Osteoblast (primary cell): ENCODE data around the gene PARP3. TPM values are rescaled to one million over a fixed set of nuclear protein-coding genes. Genes with fewer than 3 reads are reported as not detected.

Source experiments
- DNase-seq: peaks from one replicate; pipeline ENCODE4 v3.0.0; 2011; ENCODE audit warnings: low spot score, mixed read lengths; ENCODE audit not compliant: insufficient read length; ENCODE audit errors: missing footprints
- H2AFZ ChIP-seq: 2 replicates; pipeline ENCODE4 v1.6.0; 2011; ENCODE audit warnings: mild to moderate bottlenecking, low read length
- H3K27ac ChIP-seq: 2 replicates; pipeline ENCODE4 v1.5.1; 2011; ENCODE audit warnings: mild to moderate bottlenecking, low read depth, low read length, moderate library complexity
- H3K27me3 ChIP-seq: 2 replicates; pipeline ENCODE4 v1.6.0; 2012; ENCODE audit warnings: mild to moderate bottlenecking, control low read depth, inconsistent platforms, low read length, moderate library complexity; ENCODE audit not compliant: insufficient read depth
- H3K36me3 ChIP-seq: 2 replicates; pipeline ENCODE4 v1.5.1; 2011; ENCODE audit warnings: mild to moderate bottlenecking, low read length, control low read depth, moderate library complexity; ENCODE audit not compliant: insufficient read depth
- H3K4me1 ChIP-seq: 2 replicates; pipeline ENCODE4 v1.5.1; 2011; ENCODE audit warnings: mild to moderate bottlenecking, low read length, control low read depth, moderate library complexity; ENCODE audit not compliant: insufficient read depth
- H3K4me2 ChIP-seq: 2 replicates; pipeline ENCODE4 v1.6.0; 2011; ENCODE audit warnings: mild to moderate bottlenecking, low read length; ENCODE audit not compliant: insufficient read depth
- H3K4me3 ChIP-seq: fragments of 200-600 bp; sonication (generic); 3 replicates; pipeline ENCODE4 v1.5.1; 2012; ENCODE audit warnings: mild to moderate bottlenecking, low read length, inconsistent platforms; ENCODE audit not compliant: insufficient read depth
- H3K79me2 ChIP-seq: 2 replicates; pipeline ENCODE4 v1.6.0; 2012; ENCODE audit warnings: mild to moderate bottlenecking, low read length, control low read depth, inconsistent platforms; ENCODE audit not compliant: insufficient read depth
- H3K9me3 ChIP-seq: 2 replicates; pipeline ENCODE4 v1.5.1; 2011; ENCODE audit warnings: low read depth, low read length, control low read depth
- H4K20me1 ChIP-seq: 2 replicates; pipeline ENCODE4 v1.6.0; 2012; ENCODE audit warnings: mild to moderate bottlenecking, low read length, control low read depth; ENCODE audit not compliant: insufficient read depth
- total RNA-seq: library from RNA; depleted of rRNA; stranded (reverse); fragments of >200 nt; gene quantifications from 2 replicates; pipeline ENCODE4 v1.2.3, GENCODE V29; 2012
- TF ChIP-seq, protein P1 (sequence below): IDR thresholded peaks from 2 replicates; pipeline ENCODE4 v1.5.1; 2011; ENCODE audit warnings: mild to moderate bottlenecking, low read depth, low read length, moderate library complexity; ENCODE audit errors: extremely low read depth

The PARP3 gene
- total RNA-seq, 1 donor: 46.0 TPM

- TF ChIP-seq, protein P1, sequence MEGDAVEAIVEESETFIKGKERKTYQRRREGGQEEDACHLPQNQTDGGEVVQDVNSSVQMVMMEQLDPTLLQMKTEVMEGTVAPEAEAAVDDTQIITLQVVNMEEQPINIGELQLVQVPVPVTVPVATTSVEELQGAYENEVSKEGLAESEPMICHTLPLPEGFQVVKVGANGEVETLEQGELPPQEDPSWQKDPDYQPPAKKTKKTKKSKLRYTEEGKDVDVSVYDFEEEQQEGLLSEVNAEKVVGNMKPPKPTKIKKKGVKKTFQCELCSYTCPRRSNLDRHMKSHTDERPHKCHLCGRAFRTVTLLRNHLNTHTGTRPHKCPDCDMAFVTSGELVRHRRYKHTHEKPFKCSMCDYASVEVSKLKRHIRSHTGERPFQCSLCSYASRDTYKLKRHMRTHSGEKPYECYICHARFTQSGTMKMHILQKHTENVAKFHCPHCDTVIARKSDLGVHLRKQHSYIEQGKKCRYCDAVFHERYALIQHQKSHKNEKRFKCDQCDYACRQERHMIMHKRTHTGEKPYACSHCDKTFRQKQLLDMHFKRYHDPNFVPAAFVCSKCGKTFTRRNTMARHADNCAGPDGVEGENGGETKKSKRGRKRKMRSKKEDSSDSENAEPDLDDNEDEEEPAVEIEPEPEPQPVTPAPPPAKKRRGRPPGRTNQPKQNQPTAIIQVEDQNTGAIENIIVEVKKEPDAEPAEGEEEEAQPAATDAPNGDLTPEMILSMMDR: no peak
- Histone ChIP-seq H3K27ac (no peak overlapping the region), H4K20me1 (no peaks in the 10 kb centered on the region), H3K9me3 (no peaks in the 10 kb centered on the region), H2AFZ (no peak overlapping the region), H3K36me3 (peaks cover 7% of the 10 kb centered on the region), H3K4me3 (no peak overlapping the region), H3K27me3 (no peaks in the 10 kb centered on the region), H3K4me2 (no peak overlapping the region), H3K4me1 (no peaks in the 10 kb centered on the region), H3K79me2 (no peaks in the 10 kb centered on the region)
- DNase-seq: peak; percentile 47
Measured at GRCh38 chr3:51929420-51930003, 12.7 kb upstream of the PARP3 start.

- no peaks in the 10 kb centered on the region for H3K9me3 ChIP-seq
- H4K20me1 ChIP-seq: no peaks in the 10 kb centered on the region
- H3K27ac ChIP-seq: no peak overlapping the region
- H3K79me2 ChIP-seq: no peaks in the 10 kb centered on the region
- peak; percentile 27 for DNase-seq
- no peak overlapping the region for H3K4me2 ChIP-seq
- H3K4me3 ChIP-seq: no peak overlapping the region
- no peaks in the 10 kb centered on the region for H3K4me1 ChIP-seq
- no peak overlapping the region for H2AFZ ChIP-seq
- peaks cover 17% of the 10 kb centered on the region for H3K36me3 ChIP-seq
- TF ChIP-seq, protein P1: no peak
- H3K27me3 ChIP-seq: no peaks in the 10 kb centered on the region
Measured at GRCh38 chr3:51930439-51930838, 11.7 kb upstream of the PARP3 start.

GRCh38 chr3:51931756-51932155, 10.4 kb upstream of the PARP3 start:
- no peak overlapping the region for H3K4me2 ChIP-seq
- peaks cover 27% of the 10 kb centered on the region for H3K36me3 ChIP-seq
- no peaks in the 10 kb centered on the region for H3K79me2 ChIP-seq
- H3K9me3 ChIP-seq: no peaks in the 10 kb centered on the region
- TF ChIP-seq, protein P1: no peak
- H3K4me3 ChIP-seq: no peak overlapping the region
- H3K4me1 ChIP-seq: no peaks in the 10 kb centered on the region
- H4K20me1 ChIP-seq: no peaks in the 10 kb centered on the region
- DNase-seq: peak; percentile 51
- H2AFZ ChIP-seq: no peak overlapping the region
- no peaks in the 10 kb centered on the region for H3K27me3 ChIP-seq
- no peak overlapping the region for H3K27ac ChIP-seq

DNA sequence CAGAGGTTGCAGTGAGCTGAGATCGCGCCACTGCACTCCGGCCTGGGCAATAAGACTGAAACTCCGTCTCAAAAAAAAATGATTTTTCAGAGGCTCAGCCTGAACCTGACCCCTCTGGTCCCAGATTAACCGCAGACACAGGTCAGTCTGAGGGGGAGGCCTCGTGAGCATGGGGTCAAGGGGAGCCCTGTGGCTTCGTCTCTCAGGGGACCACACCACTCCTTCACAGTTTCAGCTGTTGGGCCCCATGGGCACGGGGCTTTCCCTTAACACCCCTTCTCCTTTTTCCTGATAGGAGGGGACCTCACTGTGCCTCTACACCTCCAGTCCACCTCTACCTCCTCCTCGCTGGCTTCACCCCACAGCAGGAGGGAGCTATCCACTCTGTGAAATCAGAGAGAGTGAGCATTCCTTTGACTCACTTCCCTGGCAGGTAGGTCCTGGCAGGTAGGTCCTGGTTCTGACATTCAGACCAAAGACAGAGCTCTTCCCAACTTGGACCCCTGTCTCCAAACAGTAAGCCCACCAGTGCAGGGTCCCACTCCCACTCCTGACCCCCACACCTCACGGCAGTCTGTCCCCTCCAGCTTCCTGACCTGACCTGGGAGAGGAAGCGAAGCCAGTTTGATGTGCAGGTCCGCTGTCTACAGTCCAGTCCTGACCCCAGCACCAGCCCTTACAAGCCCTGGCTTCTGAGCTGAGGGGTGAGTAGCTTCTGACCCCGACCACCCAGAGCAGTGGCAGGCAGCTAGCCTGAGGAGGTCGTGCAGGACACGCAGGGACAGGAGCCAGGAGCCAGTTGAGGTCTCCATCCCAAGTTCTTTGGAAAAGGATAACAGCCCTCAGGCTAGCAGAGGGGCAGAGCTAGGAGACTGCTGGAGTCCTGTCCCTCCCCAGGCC, 9.4 kb upstream of the PARP3 start:
- Histone ChIP-seq H3K4me3 (no peak overlapping the region), H3K4me1 (no peaks in the 10 kb centered on the region), H2AFZ (no peak overlapping the region), H3K27ac (no peak overlapping the region), H3K79me2 (no peaks in the 10 kb centered on the region), H3K4me2 (no peak overlapping the region), H3K27me3 (no peaks in the 10 kb centered on the region), H4K20me1 (peaks cover 2% of the 10 kb centered on the region), H3K36me3 (peaks cover 34% of the 10 kb centered on the region), H3K9me3 (no peaks in the 10 kb centered on the region)
- DNase-seq: peak; percentile 38
- TF ChIP-seq, protein P1: no peak
